ENCODE results near the gene ARHGEF11. TPM values are rescaled to one million over a fixed set of nuclear protein-coding genes. Genes with fewer than 3 reads are reported as not detected.

ARHGEF11 gene
- total RNA-seq, 2 experiments from 2014 or later = 1.4 to 1.8 TPM

DNA sequence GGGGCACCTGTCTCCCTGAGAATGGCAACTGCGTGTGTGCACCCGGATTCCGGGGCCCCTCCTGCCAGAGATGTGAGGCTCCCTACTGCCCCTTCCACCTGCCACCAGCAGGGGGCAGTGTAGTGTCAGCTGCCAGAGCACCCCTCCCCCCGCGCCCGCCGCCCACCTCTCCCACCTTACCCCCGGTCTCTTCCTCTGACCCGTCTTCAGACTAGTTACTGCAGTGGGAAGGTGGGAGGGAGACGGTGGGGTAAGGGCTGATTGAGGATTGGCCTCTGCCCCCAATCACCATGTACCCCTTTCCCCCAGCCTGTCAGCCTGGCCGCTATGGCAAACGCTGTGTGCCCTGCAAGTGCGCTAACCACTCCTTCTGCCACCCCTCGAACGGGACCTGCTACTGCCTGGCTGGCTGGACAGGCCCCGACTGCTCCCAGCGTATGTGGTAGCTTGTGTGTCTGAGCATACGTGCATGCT, 135.2 kb downstream of the ARHGEF11 start:
- ATAC-seq (peak; percentile 83), DNase-seq (peak; percentile 76)
- intact Hi-C loops (cut with micrococcal nuclease) = no loop called here
- CTCF ChIA-PET = interaction anchor here (0.7 to 3.9 kb wide), 20 partner anchors 9 to 283 kb away, joined by 3 to 29 read pairs (median 4); no protein-coding TSS in a partner anchor
- H3K4me1 Mint-ChIP-seq (ENCODE audit: low read depth) = peaks cover 3% of the 10 kb centered on the region
- no peak overlapping the region for H3K4me3 Mint-ChIP-seq
- no peaks in the 10 kb centered on the region for H3K9me3 Mint-ChIP-seq
- no peak overlapping the region for H3K27ac Mint-ChIP-seq
- peaks cover 13% of the 10 kb centered on the region for H3K27me3 Mint-ChIP-seq
- H3K36me3 Mint-ChIP-seq (ENCODE audit: low read depth) = no peaks in the 10 kb centered on the region
- POLR2A ChIA-PET = no interaction called here
- TF ChIP-seq, protein P1, sequence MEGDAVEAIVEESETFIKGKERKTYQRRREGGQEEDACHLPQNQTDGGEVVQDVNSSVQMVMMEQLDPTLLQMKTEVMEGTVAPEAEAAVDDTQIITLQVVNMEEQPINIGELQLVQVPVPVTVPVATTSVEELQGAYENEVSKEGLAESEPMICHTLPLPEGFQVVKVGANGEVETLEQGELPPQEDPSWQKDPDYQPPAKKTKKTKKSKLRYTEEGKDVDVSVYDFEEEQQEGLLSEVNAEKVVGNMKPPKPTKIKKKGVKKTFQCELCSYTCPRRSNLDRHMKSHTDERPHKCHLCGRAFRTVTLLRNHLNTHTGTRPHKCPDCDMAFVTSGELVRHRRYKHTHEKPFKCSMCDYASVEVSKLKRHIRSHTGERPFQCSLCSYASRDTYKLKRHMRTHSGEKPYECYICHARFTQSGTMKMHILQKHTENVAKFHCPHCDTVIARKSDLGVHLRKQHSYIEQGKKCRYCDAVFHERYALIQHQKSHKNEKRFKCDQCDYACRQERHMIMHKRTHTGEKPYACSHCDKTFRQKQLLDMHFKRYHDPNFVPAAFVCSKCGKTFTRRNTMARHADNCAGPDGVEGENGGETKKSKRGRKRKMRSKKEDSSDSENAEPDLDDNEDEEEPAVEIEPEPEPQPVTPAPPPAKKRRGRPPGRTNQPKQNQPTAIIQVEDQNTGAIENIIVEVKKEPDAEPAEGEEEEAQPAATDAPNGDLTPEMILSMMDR (IDR thresholded peaks at IDR 0.05) = peak; percentile 99

- peaks cover 13% of the 10 kb centered on the region for H3K27me3 Mint-ChIP-seq
- H3K9me3 Mint-ChIP-seq = no peaks in the 10 kb centered on the region
- no peak for DNase-seq
Measured at GRCh38 chr1:156909671-156910070, 135.9 kb downstream of the ARHGEF11 start.

DNA sequence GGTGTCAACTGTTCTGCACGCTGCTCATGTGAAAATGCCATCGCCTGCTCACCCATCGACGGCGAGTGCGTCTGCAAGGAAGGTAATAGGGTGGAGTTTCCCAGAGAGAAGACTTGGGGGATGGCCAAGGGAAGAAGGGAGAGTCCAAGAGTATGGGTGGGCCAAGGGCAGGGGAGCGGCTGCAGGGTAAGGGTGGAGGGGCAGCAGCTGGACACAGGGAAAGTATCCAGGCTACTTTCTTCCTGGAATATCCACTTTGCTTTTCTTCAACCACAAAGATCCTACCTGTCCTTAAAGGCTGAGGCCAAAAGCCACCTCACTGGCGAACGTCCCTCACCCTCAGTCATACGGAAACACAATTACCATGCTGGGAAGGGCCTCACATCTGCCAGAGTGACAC, 136.6 kb downstream of the ARHGEF11 start:
- POLR2A ChIA-PET = no interaction called here
- intact Hi-C loops (cut with micrococcal nuclease) = no loop called here
- CTCF ChIA-PET = interaction anchor here (0.8 to 3.5 kb wide), 5 partner anchors 8 to 19 kb away, joined by 3 to 13 read pairs (median 4); no protein-coding TSS in a partner anchor
- TF ChIP-seq, protein P1 (IDR thresholded peaks at IDR 0.05) = no peak
- Mint-ChIP-seq H3K4me3 (no peak overlapping the region), H3K27me3 (peaks cover 11% of the 10 kb centered on the region), H3K9me3 (no peaks in the 10 kb centered on the region), H3K4me1 (ENCODE audit: low read depth) (peaks cover 3% of the 10 kb centered on the region), H3K27ac (no peak overlapping the region), H3K36me3 (ENCODE audit: low read depth) (no peaks in the 10 kb centered on the region)
- DNase-seq (no peak), ATAC-seq (no peak)

More at GRCh38 chr1:156909671-156910070, 135.9 kb downstream of the ARHGEF11 start:
- H3K36me3 Mint-ChIP-seq (ENCODE audit: low read depth) = no peaks in the 10 kb centered on the region
- intact Hi-C loops (cut with micrococcal nuclease) = no loop called here
- POLR2A ChIA-PET = no interaction called here
- no peak overlapping the region for H3K27ac Mint-ChIP-seq
- TF ChIP-seq, protein P1 (IDR thresholded peaks at IDR 0.05) = no peak
- CTCF ChIA-PET = interaction anchor here (0.8 to 3.5 kb wide), 7 partner anchors 9 to 283 kb away, joined by 3 to 13 read pairs (median 4); no protein-coding TSS in a partner anchor
- H3K4me3 Mint-ChIP-seq = no peak overlapping the region
- peaks cover 3% of the 10 kb centered on the region for H3K4me1 Mint-ChIP-seq (ENCODE audit: low read depth)
- no peak for ATAC-seq

- no peak for ATAC-seq
- Mint-ChIP-seq H3K4me3 (no peak overlapping the region), H3K4me1 (ENCODE audit: low read depth) (peaks cover 3% of the 10 kb centered on the region), H3K27me3 (peaks cover 9% of the 10 kb centered on the region), H3K36me3 (ENCODE audit: low read depth) (no peaks in the 10 kb centered on the region), H3K9me3 (no peaks in the 10 kb centered on the region), H3K27ac (no peak overlapping the region)
- POLR2A ChIA-PET = no interaction called here
- DNase-seq = no peak
- CTCF ChIA-PET = no interaction called here
- intact Hi-C loops (cut with micrococcal nuclease) = no loop called here
- TF ChIP-seq, protein P1 (IDR thresholded peaks at IDR 0.05) = no peak
Measured at GRCh38 chr1:156908541-156908940, 137.0 kb downstream of the ARHGEF11 start.

- ATAC-seq = no peak
- ChIA-PET POLR2A (no interaction called here), CTCF (no interaction called here)
- no peak overlapping the region for H3K4me3 Mint-ChIP-seq
- no peak overlapping the region for H3K27ac Mint-ChIP-seq
- peaks cover 9% of the 10 kb centered on the region for H3K27me3 Mint-ChIP-seq
- DNase-seq = no peak
- intact Hi-C loops (cut with micrococcal nuclease) = no loop called here
- H3K4me1 Mint-ChIP-seq (ENCODE audit: low read depth) = peaks cover 3% of the 10 kb centered on the region
- TF ChIP-seq, protein P1 (IDR thresholded peaks at IDR 0.05) = no peak
- H3K36me3 Mint-ChIP-seq (ENCODE audit: low read depth) = no peaks in the 10 kb centered on the region
- no peaks in the 10 kb centered on the region for H3K9me3 Mint-ChIP-seq
Measured at GRCh38 chr1:156906206-156906906, 139.2 kb downstream of the ARHGEF11 start.

Measured in activated CD8-positive, alpha-beta T cell treated with anti-CD3 and anti-CD28 coated beads for 36 hours (primary cell).